Coronary artery (tissue), 2 donors: Measurements from ENCODE around the gene CRB3.

Experiments
- DNase-seq: peaks from one replicate; pipeline ENCODE4 v3.0.0-alpha.2; 2017; ENCODE audit warnings: low spot score
- H3K27ac ChIP-seq, 2 donors: fragments of 200-600 bp; sonication (generic); one replicate each; pipeline ENCODE4 v1.5.1; 2016 to 2019
- H3K4me3 ChIP-seq: fragments of 200-600 bp; sonication (generic); 2 replicates; pipeline ENCODE4 v1.5.1; 2016; ENCODE audit warnings: mild to moderate bottlenecking, moderate library complexity
- CTCF ChIP-seq: fragments of 200-600 bp; sonication (generic); IDR thresholded peaks from one replicate; pipeline ENCODE4 v1.5.1; 2019; ENCODE audit warnings: antibody characterized with exemption

Gene CRB3

GRCh38 chr19:6464070-6464873 is at the start of gene CRB3:
CRB3 (plus strand) TSS chr19:6464271; CDS start chr19:6464702, 431 bp downstream.
- Histone ChIP-seq H3K27ac (no peak within 1 kb of the TSS), H3K4me3 (no peak within 1 kb of the TSS)
- DNase-seq = no peak
- TF ChIP-seq CTCF = no peak

GRCh38 chr19:6414793-6415590 is 49.1 kb upstream of the CRB3 start:
- H3K4me3 ChIP-seq = no peak overlapping the region
- DNase-seq = no peak
- H3K27ac ChIP-seq = no peak overlapping the region
- TF ChIP-seq CTCF = no peak

GRCh38 chr19:6415591-6416190 is 48.4 kb upstream of the CRB3 start:
- no peak for TF ChIP-seq CTCF
- DNase-seq = no peak
- H3K27ac ChIP-seq = no peak overlapping the region
- no peak overlapping the region for H3K4me3 ChIP-seq

- no peak for DNase-seq
- Histone ChIP-seq H3K4me3 (no peak overlapping the region), H3K27ac (no peak overlapping the region)
- TF ChIP-seq CTCF = no peak
Observed at GRCh38 chr19:6416658-6417405, 47.2 kb upstream of the CRB3 start.

GRCh38 chr19:6417713-6418561 is 46.1 kb upstream of the CRB3 start:
- TF ChIP-seq CTCF = no peak
- Histone ChIP-seq H3K27ac (no peak overlapping the region), H3K4me3 (no peak overlapping the region)
- DNase-seq = no peak

- TF ChIP-seq CTCF = no peak
- H3K4me3 ChIP-seq = no peak overlapping the region
- H3K27ac ChIP-seq = no peak overlapping the region
- DNase-seq = no peak
Observed at GRCh38 chr19:6418562-6418932, 45.5 kb upstream of the CRB3 start.
